NCI-H345 (cell line): ENCODE measurements around the gene TAGLN.
"Not testable (repeated sequence)": the region's sequence is repeated elsewhere in the genome, so short reads cannot be mapped to it uniquely, and the experiment has no call there.

ENCODE experiments used
- DNase-seq: peaks from one replicate; lab custom pipeline; 2025; lab: John Stamatoyannopoulos, UW

The TAGLN gene

GRCh38 chr11:117195761-117196160, 3.4 kb upstream of the TAGLN start:
- DNase-seq, result no peak

GRCh38 chr11:117197006-117197405, 2.2 kb upstream of the TAGLN start:
- DNase-seq, result no peak

- no peak for DNase-seq
Observed at GRCh38 chr11:117197516-117198456, 1.4 kb upstream of the TAGLN start.

- DNase-seq, result no peak
Observed at GRCh38 chr11:117198613-117199012, 557 bp upstream of the TAGLN start.

GRCh38 chr11:117199916-117200812, 994 bp downstream of the TAGLN start:
- no peak for DNase-seq

- no peak for DNase-seq
Observed at GRCh38 chr11:117200813-117201657, 1.9 kb downstream of the TAGLN start.

- DNase-seq, result no peak
Observed at GRCh38 chr11:117201658-117202305, 2.6 kb downstream of the TAGLN start.

GRCh38 chr11:117202386-117203068, 3.4 kb downstream of the TAGLN start:
- DNase-seq, result no peak

GRCh38 chr11:117203069-117203407, 3.9 kb downstream of the TAGLN start:
- no peak for DNase-seq

- no peak for DNase-seq
Observed at GRCh38 chr11:117204283-117205080, 5.3 kb downstream of the TAGLN start.

GRCh38 chr11:117205211-117205818, 6.1 kb downstream of the TAGLN start:
- no peak for DNase-seq

- DNase-seq, result not testable (repeated sequence)
Observed at GRCh38 chr11:117206111-117206510, 6.9 kb downstream of the TAGLN start.

- DNase-seq, result not testable (repeated sequence)
Observed at GRCh38 chr11:117206859-117207258, 7.7 kb downstream of the TAGLN start.

GRCh38 chr11:117207481-117207880, 8.3 kb downstream of the TAGLN start:
- DNase-seq, result not testable (repeated sequence)

GRCh38 chr11:117208710-117209109, 9.5 kb downstream of the TAGLN start:
- DNase-seq, result not testable (repeated sequence)

GRCh38 chr11:117209351-117210125, 10.4 kb downstream of the TAGLN start:
- not testable (repeated sequence) for DNase-seq

- no peak for DNase-seq
Observed at GRCh38 chr11:117210620-117211019, 11.4 kb downstream of the TAGLN start.

GRCh38 chr11:117212697-117213355, 13.7 kb downstream of the TAGLN start:
- no peak for DNase-seq
